ENCODE results near the gene THRA.

Gene THRA

GRCh38 chr17:40105861-40106759 lies 43.3 kb downstream of the THRA start:
- Histone ChIP-seq H3K27ac (ENCODE audit: low read depth, low read length) (peak overlapping the region; percentile 97), H3K4me1 (ENCODE audit: control insufficient read depth in 5 of 5, insufficient read depth in 5 of 5, low read length in 5 of 5) (peaks cover 44 to 97% (median 94%) of the 10 kb centered on the region in 5 donors), H3K9ac (ENCODE audit: low read length in 5 of 5) (peak overlapping the region in 1 of 5 donors; percentile 4), H3K9me3 (ENCODE audit: control insufficient read depth in 5 of 5, low read length in 5 of 5) (no peaks in the 10 kb centered on the region), H3K27me3 (ENCODE audit: control insufficient read depth in 5 of 5, insufficient read depth in 4 of 5, low read length in 5 of 5) (peaks cover 0 to 1% (median 0%) of the 10 kb centered on the region in 5 donors), H3K4me3 (ENCODE audit: low read depth in 1 of 5, low read length in 5 of 5) (no peak overlapping the region), H3K36me3 (ENCODE audit: control insufficient read depth in 5 of 5, insufficient read depth in 5 of 5, low read length in 5 of 5) (no peaks in the 10 kb centered on the region)

GRCh38 chr17:40106760-40107521 lies 44.2 kb downstream of the THRA start:
- Histone ChIP-seq H3K27ac (ENCODE audit: low read depth, low read length) (peak overlapping the region; percentile 97), H3K4me3 (ENCODE audit: low read depth in 1 of 5, low read length in 5 of 5) (peak overlapping the region in 4 of 5 donors; percentile 31 to 62 (median 46)), H3K4me1 (ENCODE audit: control insufficient read depth in 5 of 5, insufficient read depth in 5 of 5, low read length in 5 of 5) (peaks cover 49 to 97% (median 94%) of the 10 kb centered on the region in 5 donors), H3K36me3 (ENCODE audit: control insufficient read depth in 5 of 5, insufficient read depth in 5 of 5, low read length in 5 of 5) (no peaks in the 10 kb centered on the region), H3K9ac (ENCODE audit: low read length in 5 of 5) (peak overlapping the region in 2 of 5 donors; percentile 20 to 56), H3K9me3 (ENCODE audit: control insufficient read depth in 5 of 5, low read length in 5 of 5) (no peaks in the 10 kb centered on the region), H3K27me3 (ENCODE audit: control insufficient read depth in 5 of 5, insufficient read depth in 4 of 5, low read length in 5 of 5) (no peaks in the 10 kb centered on the region)

GRCh38 chr17:40107522-40108174 lies 44.9 kb downstream of the THRA start:
- H3K4me3 ChIP-seq (ENCODE audit: low read depth in 1 of 5, low read length in 5 of 5) = peak overlapping the region; percentile 5 to 62 (median 44)
- H3K36me3 ChIP-seq (ENCODE audit: control insufficient read depth in 5 of 5, insufficient read depth in 5 of 5, low read length in 5 of 5) = no peaks in the 10 kb centered on the region

DNA sequence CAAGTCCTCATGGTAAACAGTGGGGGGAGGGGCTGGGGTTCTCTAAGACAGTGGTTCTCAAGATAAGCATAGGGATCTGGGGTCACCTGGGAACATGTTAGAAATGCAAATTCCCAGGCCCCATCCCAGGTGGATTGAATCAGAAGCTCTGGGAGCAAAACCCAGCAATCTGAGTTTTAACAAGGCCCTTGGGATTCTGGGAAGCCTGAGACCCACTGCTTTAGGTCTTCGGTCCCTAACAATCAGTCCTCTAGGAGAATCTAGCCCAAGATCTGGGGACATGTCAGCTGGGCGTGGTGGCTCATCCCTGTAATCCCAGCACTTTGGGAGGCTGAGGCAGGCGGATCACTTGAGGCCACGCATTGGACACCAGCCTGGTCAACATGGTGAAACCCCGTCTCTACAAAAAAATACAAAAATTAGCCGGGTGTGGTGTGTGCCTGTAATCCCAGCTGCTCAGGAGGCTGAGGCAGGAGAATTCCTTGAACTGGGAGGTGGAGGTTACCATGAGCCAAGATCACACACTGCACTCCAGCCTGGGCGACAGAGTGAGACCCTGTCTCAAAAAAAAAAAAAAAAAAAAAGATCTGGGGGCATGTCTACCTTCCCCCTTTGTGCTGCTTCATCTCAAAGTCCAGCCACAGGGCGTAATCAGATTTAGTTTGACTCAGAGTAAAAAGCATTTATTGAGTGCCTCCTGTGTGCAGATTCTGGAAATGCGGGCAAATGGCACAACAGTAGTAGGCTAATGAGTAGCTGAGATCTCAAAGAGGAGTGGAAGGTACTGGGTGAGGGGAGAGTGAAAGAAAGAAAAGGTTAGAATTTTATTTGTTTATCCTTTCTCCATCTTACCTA lies 46.4 kb downstream of the THRA start:
- no peak overlapping the region for H3K4me3 ChIP-seq (ENCODE audit: low read depth in 1 of 5, low read length in 5 of 5)
- no peak overlapping the region for H3K9ac ChIP-seq (ENCODE audit: low read length in 5 of 5)
- peak overlapping the region; percentile 97 for H3K27ac ChIP-seq (ENCODE audit: low read depth, low read length)
- H3K36me3 ChIP-seq (ENCODE audit: control insufficient read depth in 5 of 5, insufficient read depth in 5 of 5, low read length in 5 of 5) = no peaks in the 10 kb centered on the region
- no peaks in the 10 kb centered on the region for H3K9me3 ChIP-seq (ENCODE audit: control insufficient read depth in 5 of 5, low read length in 5 of 5)
- H3K4me1 ChIP-seq (ENCODE audit: control insufficient read depth in 5 of 5, insufficient read depth in 5 of 5, low read length in 5 of 5) = peaks cover 56 to 98% (median 98%) of the 10 kb centered on the region in 5 donors
- no peaks in the 10 kb centered on the region for H3K27me3 ChIP-seq (ENCODE audit: control insufficient read depth in 5 of 5, insufficient read depth in 4 of 5, low read length in 5 of 5)

More at GRCh38 chr17:40107522-40108174, 44.9 kb downstream of the THRA start:
- peak overlapping the region; percentile 97 for H3K27ac ChIP-seq (ENCODE audit: low read depth, low read length)
- no peaks in the 10 kb centered on the region for H3K27me3 ChIP-seq (ENCODE audit: control insufficient read depth in 5 of 5, insufficient read depth in 4 of 5, low read length in 5 of 5)
- peaks cover 55 to 100% (median 98%) of the 10 kb centered on the region in 5 donors for H3K4me1 ChIP-seq (ENCODE audit: control insufficient read depth in 5 of 5, insufficient read depth in 5 of 5, low read length in 5 of 5)
- H3K9me3 ChIP-seq (ENCODE audit: control insufficient read depth in 5 of 5, low read length in 5 of 5) = no peaks in the 10 kb centered on the region
- H3K9ac ChIP-seq (ENCODE audit: low read length in 5 of 5) = peak overlapping the region; percentile 3 to 68 (median 48)

DNA sequence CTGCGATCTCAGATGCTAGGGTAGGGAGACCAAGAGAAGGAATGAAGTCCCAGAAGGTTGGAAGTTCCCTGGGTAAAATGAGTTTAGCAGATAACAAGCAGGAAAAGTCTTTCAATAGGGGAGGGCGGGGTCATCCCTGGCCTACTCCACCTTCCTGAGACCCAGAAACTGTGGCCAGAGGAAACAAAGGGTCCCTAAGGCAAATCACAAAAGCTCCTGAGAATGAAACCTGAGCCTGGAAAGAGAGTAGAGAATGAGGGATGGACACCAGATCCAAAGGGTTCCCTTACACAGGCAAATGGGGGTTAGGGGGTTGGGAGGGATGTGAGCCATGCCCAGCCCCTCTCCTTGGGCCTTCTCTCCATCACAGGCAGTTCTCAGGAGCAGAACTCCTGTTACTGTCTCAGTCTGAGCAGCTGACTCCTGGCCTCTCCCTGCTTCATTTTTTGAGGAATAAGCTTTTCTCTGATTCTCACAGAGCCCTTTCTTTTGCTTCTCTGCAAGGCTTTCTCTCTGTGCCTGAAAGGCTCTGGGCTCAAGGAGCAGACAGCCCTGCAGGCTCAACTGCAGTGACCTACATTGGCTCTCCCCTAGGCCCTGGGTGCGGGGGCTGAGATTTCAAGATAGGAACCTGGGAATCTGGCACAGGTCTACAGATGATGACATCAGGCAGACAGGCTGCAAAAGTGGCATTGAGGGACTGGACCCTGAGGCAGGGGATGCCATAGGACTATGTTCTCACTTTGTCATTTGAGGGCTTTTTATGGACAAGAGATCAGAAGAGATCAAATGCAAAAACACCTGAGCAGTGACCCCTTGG lies 47.5 kb downstream of the THRA start:
- Histone ChIP-seq H3K36me3 (ENCODE audit: control insufficient read depth in 5 of 5, insufficient read depth in 5 of 5, low read length in 5 of 5) (no peaks in the 10 kb centered on the region), H3K4me1 (ENCODE audit: control insufficient read depth in 5 of 5, insufficient read depth in 5 of 5, low read length in 5 of 5) (peaks cover 50 to 97% (median 88%) of the 10 kb centered on the region in 5 donors), H3K27ac (ENCODE audit: low read depth, low read length) (peak overlapping the region; percentile 97), H3K9me3 (ENCODE audit: control insufficient read depth in 5 of 5, low read length in 5 of 5) (no peaks in the 10 kb centered on the region), H3K4me3 (ENCODE audit: low read depth in 1 of 5, low read length in 5 of 5) (peak overlapping the region in 4 of 5 donors; percentile 34 to 61 (median 42)), H3K9ac (ENCODE audit: low read length in 5 of 5) (peak overlapping the region; percentile 37 to 92 (median 47)), H3K27me3 (ENCODE audit: control insufficient read depth in 5 of 5, insufficient read depth in 4 of 5, low read length in 5 of 5) (no peaks in the 10 kb centered on the region)

GRCh38 chr17:40111221-40112128 lies 48.7 kb downstream of the THRA start:
- Histone ChIP-seq H3K9ac (ENCODE audit: low read length in 5 of 5) (peak overlapping the region; percentile 27 to 71 (median 56)), H3K36me3 (ENCODE audit: control insufficient read depth in 5 of 5, insufficient read depth in 5 of 5, low read length in 5 of 5) (no peaks in the 10 kb centered on the region), H3K9me3 (ENCODE audit: control insufficient read depth in 5 of 5, low read length in 5 of 5) (no peaks in the 10 kb centered on the region), H3K4me1 (ENCODE audit: control insufficient read depth in 5 of 5, insufficient read depth in 5 of 5, low read length in 5 of 5) (peaks cover 47 to 85% (median 75%) of the 10 kb centered on the region in 5 donors), H3K27ac (ENCODE audit: low read depth, low read length) (peak overlapping the region; percentile 97), H3K27me3 (ENCODE audit: control insufficient read depth in 5 of 5, insufficient read depth in 4 of 5, low read length in 5 of 5) (no peaks in the 10 kb centered on the region), H3K4me3 (ENCODE audit: low read depth in 1 of 5, low read length in 5 of 5) (peak overlapping the region; percentile 38 to 61 (median 42))

DNA sequence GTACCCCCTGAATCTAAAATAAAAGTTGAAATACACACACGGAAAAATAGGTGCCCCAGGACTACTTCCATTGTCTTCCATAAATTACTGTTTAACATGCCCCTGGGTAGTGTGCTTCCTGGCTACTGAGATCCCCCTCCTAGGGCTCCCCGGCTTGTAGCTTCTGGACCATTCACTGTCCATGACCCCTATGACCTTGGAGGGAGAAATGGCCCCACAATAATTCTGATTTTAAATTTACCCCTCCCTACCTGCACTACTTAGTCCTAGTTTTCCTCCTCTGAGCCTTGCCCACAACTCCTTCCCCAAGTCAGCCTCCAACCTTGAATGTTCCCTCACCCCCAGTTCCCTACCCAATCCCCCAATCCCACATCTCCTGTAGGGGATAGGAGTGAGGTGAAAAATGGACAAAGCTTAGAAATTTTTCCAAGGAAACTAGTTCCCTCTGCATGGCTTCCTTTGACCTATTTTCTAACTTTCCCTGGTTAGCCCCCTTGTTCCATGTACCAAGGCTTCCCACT lies 49.5 kb downstream of the THRA start:
- H3K9ac ChIP-seq (ENCODE audit: low read length in 5 of 5) = peak overlapping the region; percentile 27 to 64 (median 56)
- no peaks in the 10 kb centered on the region for H3K27me3 ChIP-seq (ENCODE audit: control insufficient read depth in 5 of 5, insufficient read depth in 4 of 5, low read length in 5 of 5)
- peak overlapping the region; percentile 97 for H3K27ac ChIP-seq (ENCODE audit: low read depth, low read length)
- H3K36me3 ChIP-seq (ENCODE audit: control insufficient read depth in 5 of 5, insufficient read depth in 5 of 5, low read length in 5 of 5) = no peaks in the 10 kb centered on the region
- peak overlapping the region; percentile 15 to 75 (median 41) for H3K4me3 ChIP-seq (ENCODE audit: low read depth in 1 of 5, low read length in 5 of 5)
- H3K9me3 ChIP-seq (ENCODE audit: control insufficient read depth in 5 of 5, low read length in 5 of 5) = no peaks in the 10 kb centered on the region
- H3K4me1 ChIP-seq (ENCODE audit: control insufficient read depth in 5 of 5, insufficient read depth in 5 of 5, low read length in 5 of 5) = peaks cover 44 to 77% (median 67%) of the 10 kb centered on the region in 5 donors

DNA sequence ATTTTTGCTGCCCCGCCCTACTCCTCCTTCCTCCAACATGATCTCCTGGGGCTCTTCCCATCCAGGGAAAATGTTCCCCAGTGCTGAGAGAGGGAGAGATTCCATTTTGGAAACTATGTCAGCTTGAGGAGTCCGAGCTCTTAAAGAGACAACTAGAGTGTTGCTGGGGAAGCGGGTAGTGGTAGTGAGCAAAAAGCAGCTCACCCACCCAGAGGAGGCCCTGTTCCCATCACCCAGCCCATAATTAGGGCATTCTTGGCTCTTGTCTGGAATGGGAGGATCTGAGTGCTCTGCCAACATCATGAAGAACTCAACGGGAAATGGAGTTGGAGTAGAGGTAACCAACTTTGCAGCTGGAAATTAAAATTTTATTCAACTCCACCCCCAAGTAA lies 49.9 kb downstream of the THRA start:
- H3K9ac ChIP-seq (ENCODE audit: low read length in 5 of 5) = peak overlapping the region; percentile 27 to 64 (median 56)
- peak overlapping the region; percentile 97 for H3K27ac ChIP-seq (ENCODE audit: low read depth, low read length)
- peak overlapping the region; percentile 15 to 75 (median 38) for H3K4me3 ChIP-seq (ENCODE audit: low read depth in 1 of 5, low read length in 5 of 5)
- H3K4me1 ChIP-seq (ENCODE audit: control insufficient read depth in 5 of 5, insufficient read depth in 5 of 5, low read length in 5 of 5) = peaks cover 39 to 73% (median 63%) of the 10 kb centered on the region in 5 donors
- H3K9me3 ChIP-seq (ENCODE audit: control insufficient read depth in 5 of 5, low read length in 5 of 5) = no peaks in the 10 kb centered on the region
- H3K36me3 ChIP-seq (ENCODE audit: control insufficient read depth in 5 of 5, insufficient read depth in 5 of 5, low read length in 5 of 5) = no peaks in the 10 kb centered on the region
- H3K27me3 ChIP-seq (ENCODE audit: control insufficient read depth in 5 of 5, insufficient read depth in 4 of 5, low read length in 5 of 5) = no peaks in the 10 kb centered on the region

All from subcutaneous abdominal adipose tissue (tissue), 5 donors.